HepG2 (cell line): ENCODE data around the gene KLHL21. TPM values are rescaled to one million over a fixed set of nuclear protein-coding genes. Genes with fewer than 3 reads are reported as not detected.

Experiments
- AGO1 ChIP-seq: fragments of 200-400 bp; formaldehyde crosslinking; IDR thresholded peaks from 2 replicates; pipeline ENCODE4 v1.6.1; 2017; ENCODE audit warnings: mild to moderate bottlenecking, low read depth, low read length, moderate library complexity; ENCODE audit not compliant: poor library complexity, severe bottlenecking
- ATM ChIP-seq: fragments of 450-650 bp; IDR thresholded peaks from 2 replicates; pipeline ENCODE4 v1.7.1; 2017; ENCODE audit warnings: mild to moderate bottlenecking, borderline replicate concordance
- CBFB ChIP-seq: sonication (generic); formaldehyde crosslinking; IDR thresholded peaks from 2 replicates; pipeline ENCODE4 v1.4.0; 2020; ENCODE audit warnings: missing genetic modification reagents
- GABPB1 ChIP-seq: IDR thresholded peaks from 2 replicates; pipeline ENCODE4 v1.6.1; 2016; ENCODE audit warnings: mild to moderate bottlenecking, missing genetic modification reagents, moderate library complexity, missing compliant biosample characterization
- GPN1 ChIP-seq: sonication (generic); formaldehyde crosslinking; IDR thresholded peaks from 2 replicates; pipeline ENCODE4 v1.5.1; 2020; ENCODE audit warnings: missing genetic modification reagents, borderline replicate concordance
- HNRNPK ChIP-seq: fragments of 200-400 bp; formaldehyde crosslinking; IDR thresholded peaks from 2 replicates; pipeline ENCODE4 v1.6.1; 2018; ENCODE audit warnings: low read length, low read depth, moderate library complexity, mild to moderate bottlenecking; ENCODE audit not compliant: poor library complexity, severe bottlenecking
- IKZF4 ChIP-seq: sonication (generic); formaldehyde crosslinking; IDR thresholded peaks from 2 replicates; pipeline ENCODE4 v1.5.1; 2020; ENCODE audit warnings: borderline replicate concordance, mild to moderate bottlenecking, low read depth, missing genetic modification reagents; ENCODE audit errors: not compliant biosample characterization
- ISL2 ChIP-seq: sonication (generic); formaldehyde crosslinking; IDR thresholded peaks from 2 replicates; pipeline ENCODE4 v1.5.0; 2020; ENCODE audit warnings: missing genetic modification reagents
- LCORL ChIP-seq, 2 experiments: fragments of 450-650 bp in 1 of 2; sonication (generic) in 1 of 2; formaldehyde crosslinking in 1 of 2; IDR thresholded peaks; 2 replicates each; pipeline versions ENCODE4 v1.5.0 to v1.6.1; 2017 to 2020; ENCODE audit warnings: antibody characterized with exemption in 1 of 2, missing genetic modification reagents in 1 of 2
- MYNN ChIP-seq: sonication (generic); formaldehyde crosslinking; IDR thresholded peaks from 2 replicates; pipeline ENCODE4 v1.4.0; 2020; ENCODE audit warnings: mild to moderate bottlenecking, low read depth, missing genetic modification reagents
- NR2F1 ChIP-seq, 2 experiments: fragments of 450-650 bp in 1 of 2; formaldehyde crosslinking in 1 of 2; IDR thresholded peaks; 2 replicates each; pipeline versions ENCODE4 v1.5.0 to v1.6.1; 2016 to 2020; ENCODE audit warnings: mild to moderate bottlenecking in 1 of 2, missing compliant biosample characterization in 1 of 2, missing genetic modification reagents in 1 of 2, moderate library complexity in 1 of 2
- PATZ1 ChIP-seq: sonication (generic); formaldehyde crosslinking; IDR thresholded peaks from 2 replicates; pipeline ENCODE4 v1.4.0; 2020; ENCODE audit warnings: missing genetic modification reagents
- RFX3 ChIP-seq: IDR thresholded peaks from 2 replicates; pipeline ENCODE4 v1.6.1; 2016; ENCODE audit warnings: missing biosample characterization, missing genetic modification reagents
- YEATS4 ChIP-seq: sonication (generic); formaldehyde crosslinking; IDR thresholded peaks from 2 replicates; pipeline ENCODE4 v1.4.0; 2020; ENCODE audit warnings: missing genetic modification reagents, borderline replicate concordance
- ZNF121 ChIP-seq: sonication (generic); formaldehyde crosslinking; IDR thresholded peaks from 2 replicates; pipeline ENCODE4 v1.5.0; 2020; ENCODE audit warnings: mild to moderate bottlenecking, missing genetic modification reagents
- ZNF468 ChIP-seq: sonication (generic); formaldehyde crosslinking; IDR thresholded peaks from 2 replicates; pipeline ENCODE4 v1.8.0; 2022; ENCODE audit warnings: mild to moderate bottlenecking, moderate library complexity, missing genetic modification reagents
- ZNF816 ChIP-seq: sonication (generic); formaldehyde crosslinking; IDR thresholded peaks from 2 replicates; pipeline ENCODE4 v1.8.0; 2022; ENCODE audit warnings: missing genetic modification reagents, mild to moderate bottlenecking, borderline replicate concordance
- polyA plus RNA-seq, 8 experiments: library from polyadenylated mRNA; depleted of rRNA in 3 of 8; stranded (reverse) in 7 of 8; unstranded in 1 of 8; fragments of >200 nt; fragmentation: Illumina TruSeq in 4 of 8; extraction: Trizol in 4 of 8; gene quantifications; 2 replicates each; pipeline versions ENCODE4 v1.2.1 to v1.2.3, GENCODE V29; 2011 to 2016; ENCODE audit warnings: low read depth in 4 of 8, missing spikeins in 1 of 8, mixed read lengths in 1 of 8; ENCODE audit not compliant: insufficient read depth in 1 of 8
- total RNA-seq, 5 experiments: library from RNA; depleted of rRNA; stranded (reverse); fragments of >200 nt; fragmentation: Illumina TruSeq; extraction: Trizol; gene quantifications; 2 replicates each; pipeline ENCODE4 v1.2.3, GENCODE V29; 2016; ENCODE audit warnings: low read depth in 1 of 5
- TF ChIP-seq, protein P1 (sequence below): sonication (generic); formaldehyde crosslinking; conservative IDR thresholded peaks from 2 replicates; pipeline ENCODE4 v1.4.0; 2020; ENCODE audit warnings: missing genetic modification reagents
- TF ChIP-seq, protein P2 (sequence below): sonication (generic); formaldehyde crosslinking; IDR thresholded peaks from 2 replicates; pipeline ENCODE4 v1.4.0; 2020; ENCODE audit warnings: missing genetic modification reagents, borderline replicate concordance
- TF ChIP-seq, protein P3 (sequence below): IDR thresholded peaks from 2 replicates; pipeline ENCODE4 v1.6.1; 2012; ENCODE audit warnings: inconsistent platforms
- TF ChIP-seq, protein P4 (sequence below): sonication (generic); formaldehyde crosslinking; IDR thresholded peaks from 2 replicates; pipeline ENCODE4 v1.4.0; 2020; ENCODE audit warnings: missing genetic modification reagents

Gene KLHL21
- total and polyA plus RNA-seq, 2 of the 13 experiments (the other 11 are each of a cell fraction or from before 2014, with no cell fraction given): 14.8 to 25.0 TPM

- TF ChIP-seq, protein P1, sequence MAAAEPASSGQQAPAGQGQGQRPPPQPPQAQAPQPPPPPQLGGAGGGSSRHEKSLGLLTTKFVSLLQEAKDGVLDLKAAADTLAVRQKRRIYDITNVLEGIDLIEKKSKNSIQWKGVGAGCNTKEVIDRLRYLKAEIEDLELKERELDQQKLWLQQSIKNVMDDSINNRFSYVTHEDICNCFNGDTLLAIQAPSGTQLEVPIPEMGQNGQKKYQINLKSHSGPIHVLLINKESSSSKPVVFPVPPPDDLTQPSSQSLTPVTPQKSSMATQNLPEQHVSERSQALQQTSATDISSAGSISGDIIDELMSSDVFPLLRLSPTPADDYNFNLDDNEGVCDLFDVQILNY: peak; percentile 32; the same call in 1 of the 2 replicates
- no peak for TF ChIP-seq ATM
- TF ChIP-seq GPN1 (CRISPR knock-in tag): no peak
- 0 out of 2 replicates have a peak, but pooled peaks have one; percentile 37 for TF ChIP-seq ZNF816 (CRISPR knock-in tag)
- TF ChIP-seq AGO1: no peak
- TF ChIP-seq HNRNPK: peak; percentile 41
- TF ChIP-seq NR2F1 (CRISPR knock-in tag; IDR thresholded peaks at IDR 0.05): no peak
- TF ChIP-seq ISL2: 0 out of 2 replicates have a peak, but pooled peaks have one; percentile 4
- TF ChIP-seq, protein P2, sequence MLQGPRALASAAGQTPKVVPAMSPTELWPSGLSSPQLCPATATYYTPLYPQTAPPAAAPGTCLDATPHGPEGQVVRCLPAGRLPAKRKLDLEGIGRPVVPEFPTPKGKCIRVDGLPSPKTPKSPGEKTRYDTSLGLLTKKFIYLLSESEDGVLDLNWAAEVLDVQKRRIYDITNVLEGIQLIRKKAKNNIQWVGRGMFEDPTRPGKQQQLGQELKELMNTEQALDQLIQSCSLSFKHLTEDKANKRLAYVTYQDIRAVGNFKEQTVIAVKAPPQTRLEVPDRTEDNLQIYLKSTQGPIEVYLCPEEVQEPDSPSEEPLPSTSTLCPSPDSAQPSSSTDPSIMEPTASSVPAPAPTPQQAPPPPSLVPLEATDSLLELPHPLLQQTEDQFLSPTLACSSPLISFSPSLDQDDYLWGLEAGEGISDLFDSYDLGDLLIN (CRISPR knock-in tag): no peak
- 0 out of 2 replicates have a peak, but pooled peaks have one; percentile 10 for TF ChIP-seq YEATS4
- no peak for TF ChIP-seq PATZ1 (CRISPR knock-in tag)
- peak; percentile 77; the same call in 1 of the 2 replicates for TF ChIP-seq GABPB1 (CRISPR knock-in tag)
- 0 out of 2 replicates have a peak, but pooled peaks have one; percentile 4 for TF ChIP-seq CBFB
- peak; percentile 28; the same call in 1 of the 2 replicates for TF ChIP-seq ZNF121 (CRISPR knock-in tag)
- TF ChIP-seq, protein P3, sequence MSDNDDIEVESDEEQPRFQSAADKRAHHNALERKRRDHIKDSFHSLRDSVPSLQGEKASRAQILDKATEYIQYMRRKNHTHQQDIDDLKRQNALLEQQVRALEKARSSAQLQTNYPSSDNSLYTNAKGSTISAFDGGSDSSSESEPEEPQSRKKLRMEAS: 0 out of 2 replicates have a peak, but pooled peaks have one; percentile 5
- TF ChIP-seq ZNF468 (CRISPR knock-in tag): 0 out of 2 replicates have a peak, but pooled peaks have one; percentile 86
- TF ChIP-seq MYNN: 0 out of 2 replicates have a peak, but pooled peaks have one; percentile 38
- TF ChIP-seq IKZF4 (CRISPR knock-in tag): peak; percentile 0
- TF ChIP-seq RFX3 (CRISPR knock-in tag): no peak
- TF ChIP-seq, protein P4, sequence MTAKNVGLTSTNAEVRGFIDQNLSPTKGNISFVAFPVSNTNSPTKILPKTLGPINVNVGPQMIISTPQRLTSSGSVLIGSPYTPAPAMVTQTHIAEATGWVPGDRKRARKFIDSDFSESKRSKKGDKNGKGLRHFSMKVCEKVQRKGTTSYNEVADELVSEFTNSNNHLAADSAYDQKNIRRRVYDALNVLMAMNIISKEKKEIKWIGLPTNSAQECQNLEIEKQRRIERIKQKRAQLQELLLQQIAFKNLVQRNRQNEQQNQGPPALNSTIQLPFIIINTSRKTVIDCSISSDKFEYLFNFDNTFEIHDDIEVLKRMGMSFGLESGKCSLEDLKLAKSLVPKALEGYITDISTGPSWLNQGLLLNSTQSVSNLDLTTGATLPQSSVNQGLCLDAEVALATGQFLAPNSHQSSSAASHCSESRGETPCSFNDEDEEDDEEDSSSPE: 0 out of 2 replicates have a peak, but pooled peaks have one; percentile 7
- TF ChIP-seq LCORL (IDR thresholded peaks at IDR 0.05): no peak
- TF ChIP-seq LCORL (CRISPR knock-in tag; IDR thresholded peaks at IDR 0.05): 0 out of 2 replicates have a peak, but pooled peaks have one; percentile 21
Observed at GRCh38 chr1:6580119-6580592, 22.5 kb downstream of the KLHL21 start (continued).
